ENCODE measurements around the gene YIPF1.

DNA sequence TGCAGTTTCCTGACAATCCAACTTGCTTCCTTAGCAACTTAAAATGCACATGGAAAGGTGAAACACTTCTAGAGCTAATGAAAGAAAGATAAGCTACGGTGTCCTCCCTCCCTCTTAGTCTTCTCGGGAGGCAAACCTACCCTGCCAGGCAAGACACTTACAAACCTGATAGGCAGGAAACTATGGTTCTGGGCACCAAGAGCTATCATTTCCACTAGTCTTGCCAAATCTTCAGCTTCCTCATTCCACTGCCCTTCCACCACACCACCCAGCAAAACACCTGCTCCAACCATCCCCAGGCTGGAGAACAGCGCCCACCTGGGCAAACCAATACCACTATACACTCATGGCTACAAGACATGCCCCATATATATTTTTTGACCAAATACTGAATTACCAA, 66.7 kb downstream of the YIPF1 start:
- TF ChIP-seq, protein P1, sequence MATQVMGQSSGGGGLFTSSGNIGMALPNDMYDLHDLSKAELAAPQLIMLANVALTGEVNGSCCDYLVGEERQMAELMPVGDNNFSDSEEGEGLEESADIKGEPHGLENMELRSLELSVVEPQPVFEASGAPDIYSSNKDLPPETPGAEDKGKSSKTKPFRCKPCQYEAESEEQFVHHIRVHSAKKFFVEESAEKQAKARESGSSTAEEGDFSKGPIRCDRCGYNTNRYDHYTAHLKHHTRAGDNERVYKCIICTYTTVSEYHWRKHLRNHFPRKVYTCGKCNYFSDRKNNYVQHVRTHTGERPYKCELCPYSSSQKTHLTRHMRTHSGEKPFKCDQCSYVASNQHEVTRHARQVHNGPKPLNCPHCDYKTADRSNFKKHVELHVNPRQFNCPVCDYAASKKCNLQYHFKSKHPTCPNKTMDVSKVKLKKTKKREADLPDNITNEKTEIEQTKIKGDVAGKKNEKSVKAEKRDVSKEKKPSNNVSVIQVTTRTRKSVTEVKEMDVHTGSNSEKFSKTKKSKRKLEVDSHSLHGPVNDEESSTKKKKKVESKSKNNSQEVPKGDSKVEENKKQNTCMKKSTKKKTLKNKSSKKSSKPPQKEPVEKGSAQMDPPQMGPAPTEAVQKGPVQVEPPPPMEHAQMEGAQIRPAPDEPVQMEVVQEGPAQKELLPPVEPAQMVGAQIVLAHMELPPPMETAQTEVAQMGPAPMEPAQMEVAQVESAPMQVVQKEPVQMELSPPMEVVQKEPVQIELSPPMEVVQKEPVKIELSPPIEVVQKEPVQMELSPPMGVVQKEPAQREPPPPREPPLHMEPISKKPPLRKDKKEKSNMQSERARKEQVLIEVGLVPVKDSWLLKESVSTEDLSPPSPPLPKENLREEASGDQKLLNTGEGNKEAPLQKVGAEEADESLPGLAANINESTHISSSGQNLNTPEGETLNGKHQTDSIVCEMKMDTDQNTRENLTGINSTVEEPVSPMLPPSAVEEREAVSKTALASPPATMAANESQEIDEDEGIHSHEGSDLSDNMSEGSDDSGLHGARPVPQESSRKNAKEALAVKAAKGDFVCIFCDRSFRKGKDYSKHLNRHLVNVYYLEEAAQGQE (IDR thresholded peaks at IDR 0.05; ENCODE audit: insufficient replicate concordance, low read depth) = no peak
- TF ChIP-seq, protein P2, sequence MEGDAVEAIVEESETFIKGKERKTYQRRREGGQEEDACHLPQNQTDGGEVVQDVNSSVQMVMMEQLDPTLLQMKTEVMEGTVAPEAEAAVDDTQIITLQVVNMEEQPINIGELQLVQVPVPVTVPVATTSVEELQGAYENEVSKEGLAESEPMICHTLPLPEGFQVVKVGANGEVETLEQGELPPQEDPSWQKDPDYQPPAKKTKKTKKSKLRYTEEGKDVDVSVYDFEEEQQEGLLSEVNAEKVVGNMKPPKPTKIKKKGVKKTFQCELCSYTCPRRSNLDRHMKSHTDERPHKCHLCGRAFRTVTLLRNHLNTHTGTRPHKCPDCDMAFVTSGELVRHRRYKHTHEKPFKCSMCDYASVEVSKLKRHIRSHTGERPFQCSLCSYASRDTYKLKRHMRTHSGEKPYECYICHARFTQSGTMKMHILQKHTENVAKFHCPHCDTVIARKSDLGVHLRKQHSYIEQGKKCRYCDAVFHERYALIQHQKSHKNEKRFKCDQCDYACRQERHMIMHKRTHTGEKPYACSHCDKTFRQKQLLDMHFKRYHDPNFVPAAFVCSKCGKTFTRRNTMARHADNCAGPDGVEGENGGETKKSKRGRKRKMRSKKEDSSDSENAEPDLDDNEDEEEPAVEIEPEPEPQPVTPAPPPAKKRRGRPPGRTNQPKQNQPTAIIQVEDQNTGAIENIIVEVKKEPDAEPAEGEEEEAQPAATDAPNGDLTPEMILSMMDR (IDR thresholded peaks at IDR 0.05; ENCODE audit: insufficient read depth, low read length) = no peak

All from HL-60 (cell line).